CD4-positive, alpha-beta T cell treated with Interferon gamma for 1 hour (primary cell): ENCODE results near the gene MICA.
A peak's percentile ranks its signal among the peaks of the same experiment; 100 is the strongest.
"Not testable (repeated sequence)": the region's sequence is repeated elsewhere in the genome, so short reads cannot be mapped to it uniquely, and the experiment has no call there.

Experiments
- DNase-seq: peaks from one replicate; pipeline ENCODE4 v3.0.0-alpha.2; 2020

MICA gene

GRCh38 chr6:31414771-31415265, 11.4 kb downstream of the MICA start:
- no peak for DNase-seq

GRCh38 chr6:31416394-31417014, 13.1 kb downstream of the MICA start:
- DNase-seq, result no peak

DNA sequence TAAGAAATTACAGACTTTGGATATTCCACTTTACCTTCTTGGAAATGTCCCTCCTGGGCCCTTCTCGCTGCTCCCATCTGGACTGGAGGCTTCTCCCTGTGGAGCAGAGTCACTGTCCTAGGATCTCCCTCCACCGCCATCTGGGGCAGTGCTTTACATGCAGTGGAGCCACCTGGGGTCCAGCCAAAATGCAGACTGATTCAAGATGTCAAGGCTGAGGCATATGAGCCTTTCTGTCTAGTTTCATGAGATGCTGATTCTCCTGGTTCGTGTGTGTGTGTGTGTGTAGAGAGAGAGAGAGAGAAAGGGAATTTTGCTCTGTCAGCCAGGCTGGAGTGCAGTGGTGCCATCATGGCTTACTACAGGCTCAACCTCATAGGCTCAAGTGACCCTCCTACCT, 14.9 kb downstream of the MICA start:
- no peak for DNase-seq

- no peak for DNase-seq
Measured at GRCh38 chr6:31419842-31420241, 16.4 kb downstream of the MICA start.

- no peak for DNase-seq
Measured at GRCh38 chr6:31420546-31420945, 17.2 kb downstream of the MICA start.

- no peak for DNase-seq
Measured at GRCh38 chr6:31422587-31422986, 19.2 kb downstream of the MICA start.

DNA sequence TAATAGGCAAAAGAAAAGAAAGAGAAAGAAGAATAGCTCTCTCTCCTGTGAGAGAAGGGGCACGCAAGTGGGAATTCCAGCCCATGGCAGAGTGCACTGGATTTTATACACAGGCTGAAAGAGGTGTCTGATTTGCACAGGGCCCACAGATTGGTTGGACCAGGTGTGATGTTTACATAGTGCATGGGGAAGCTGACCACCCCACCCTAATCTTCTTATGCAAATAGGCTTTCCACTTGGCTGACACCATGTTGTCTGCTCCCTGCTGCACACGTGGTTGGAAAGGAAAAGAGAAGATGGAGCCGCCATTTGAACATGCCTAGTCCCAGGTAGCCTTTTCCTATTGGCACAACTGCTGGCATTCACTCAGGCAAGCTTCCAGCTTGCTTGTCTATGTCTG, 20.2 kb downstream of the MICA start:
- no peak for DNase-seq

DNA sequence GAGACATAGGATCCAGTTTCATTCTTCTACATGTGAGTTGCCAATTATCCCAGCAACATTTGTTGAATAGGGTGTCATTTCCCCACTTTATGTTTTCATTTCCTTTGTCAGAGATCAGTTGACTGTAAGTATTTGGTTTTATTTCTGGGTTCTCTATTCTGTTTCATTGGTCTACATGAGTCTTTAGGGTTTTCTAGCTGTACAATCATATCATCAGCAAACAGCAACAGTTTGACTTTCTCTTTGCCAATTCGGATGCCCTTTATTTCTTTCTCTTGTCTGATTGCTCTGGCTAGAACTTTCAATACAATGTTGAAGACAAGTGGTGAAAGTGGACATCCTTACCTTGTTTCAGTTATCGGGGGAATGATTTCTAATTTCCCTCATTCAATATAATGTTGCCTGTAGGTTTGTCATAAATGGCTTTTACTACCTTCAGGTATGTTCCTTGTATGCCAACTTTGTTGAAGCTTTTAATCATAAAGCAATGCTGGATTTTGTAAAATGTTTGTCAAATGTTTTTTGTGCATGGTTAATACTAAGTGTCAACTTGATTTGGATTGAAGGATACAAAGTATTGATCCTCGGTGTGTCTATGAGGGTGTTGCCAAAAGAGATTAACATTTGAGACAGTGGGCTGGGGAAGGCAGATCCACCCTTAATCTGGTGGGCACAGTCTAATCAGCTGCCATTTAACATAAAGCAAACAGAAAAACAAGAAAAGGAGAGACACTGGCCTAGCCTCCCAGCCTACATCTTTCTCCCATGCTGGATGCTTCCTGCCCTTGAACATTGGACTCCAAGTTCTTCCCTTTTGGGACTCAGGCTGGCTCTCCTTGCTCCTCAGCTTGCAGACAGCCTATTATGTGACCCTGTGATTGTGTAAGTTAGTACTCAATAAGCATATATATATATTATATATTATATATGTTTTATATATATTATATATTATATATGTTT, 23.3 kb downstream of the MICA start:
- DNase-seq, result no peak

DNA sequence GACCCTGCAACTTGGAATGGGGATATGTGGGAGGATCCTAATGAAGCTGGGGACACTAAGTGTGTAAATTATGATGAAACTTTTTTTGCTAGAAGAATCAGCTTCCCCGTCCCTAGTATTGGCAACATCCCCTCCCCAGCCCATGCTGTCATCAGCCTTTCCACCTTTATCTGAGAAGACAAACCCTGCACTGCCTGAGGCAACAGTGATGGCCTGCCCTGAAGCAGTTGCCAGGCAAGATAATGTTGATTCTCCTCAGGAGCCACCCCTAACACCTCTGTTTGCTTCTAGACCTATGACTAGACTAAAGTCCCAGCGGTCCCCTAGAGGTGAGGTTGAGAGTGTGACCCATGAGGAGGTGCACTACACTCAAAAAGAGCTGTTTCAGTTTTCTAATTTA, 27.1 kb downstream of the MICA start:
- DNase-seq, result no peak

- DNase-seq, result not testable (repeated sequence)
Measured at GRCh38 chr6:31435051-31435450, 31.7 kb downstream of the MICA start.

DNA sequence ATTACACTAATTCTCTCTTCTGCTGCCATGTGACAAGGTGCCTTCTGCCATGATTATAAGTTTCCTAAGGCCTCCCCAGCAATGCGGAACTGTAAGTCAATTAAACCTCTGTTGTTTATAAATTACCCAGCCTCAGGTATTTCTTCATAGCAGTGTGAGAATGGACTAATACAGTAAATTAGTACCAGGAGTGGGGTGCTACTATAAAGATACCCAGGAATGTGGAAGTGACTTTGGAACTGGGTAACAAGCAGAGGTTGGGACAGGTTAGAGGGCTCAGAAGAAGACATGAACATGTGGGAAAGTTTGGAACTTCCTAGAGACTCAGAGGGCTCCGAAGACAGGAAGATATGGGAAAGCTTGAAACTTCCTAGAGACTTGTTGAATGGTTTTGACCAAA, 34.8 kb downstream of the MICA start:
- DNase-seq, result no peak

DNA sequence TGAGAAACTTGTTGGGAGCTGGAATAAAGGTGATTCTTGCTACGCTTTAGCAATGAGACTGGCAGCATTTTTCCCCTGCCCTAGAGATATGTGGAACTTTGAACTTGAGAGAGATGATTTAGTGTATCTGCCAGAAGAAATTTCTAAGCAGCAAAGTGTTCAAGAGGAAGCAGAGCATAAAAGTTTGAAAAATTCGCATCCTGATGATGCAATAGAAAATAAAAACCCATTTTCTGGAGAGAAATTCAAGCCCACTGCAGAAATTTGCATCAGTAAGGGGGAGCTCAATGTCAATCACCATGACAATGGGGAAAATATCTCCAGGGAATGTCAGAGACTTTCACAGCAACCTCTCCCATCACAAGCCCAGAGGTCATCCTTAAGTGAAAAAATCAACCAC, 35.3 kb downstream of the MICA start:
- DNase-seq, result no peak

- peak; percentile 79 for DNase-seq
Measured at GRCh38 chr6:31441365-31442267, 38.2 kb downstream of the MICA start.

DNA sequence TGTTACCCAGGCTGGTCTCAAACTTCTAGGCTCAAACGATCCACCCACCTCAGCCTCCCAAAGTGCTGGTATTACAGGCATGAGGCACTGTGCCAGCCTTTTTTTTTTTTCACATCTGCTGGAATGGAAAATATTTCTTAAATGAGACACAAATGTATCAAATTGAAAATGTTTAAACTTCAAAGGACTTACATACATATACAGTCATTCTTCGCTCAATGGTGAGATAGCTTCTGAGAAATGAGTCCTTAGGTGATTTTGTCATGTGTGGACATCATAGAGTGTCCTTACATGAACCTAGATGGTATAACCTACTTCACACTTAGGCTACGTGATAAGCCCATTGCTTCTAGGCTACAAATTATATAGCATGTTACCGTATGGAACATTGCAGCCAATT, 43.1 kb downstream of the MICA start:
- DNase-seq, result no peak

- not testable (repeated sequence) for DNase-seq
Measured at GRCh38 chr6:31446999-31447789, 43.8 kb downstream of the MICA start.

GRCh38 chr6:31450751-31451150, 47.4 kb downstream of the MICA start:
- DNase-seq, result no peak

DNA sequence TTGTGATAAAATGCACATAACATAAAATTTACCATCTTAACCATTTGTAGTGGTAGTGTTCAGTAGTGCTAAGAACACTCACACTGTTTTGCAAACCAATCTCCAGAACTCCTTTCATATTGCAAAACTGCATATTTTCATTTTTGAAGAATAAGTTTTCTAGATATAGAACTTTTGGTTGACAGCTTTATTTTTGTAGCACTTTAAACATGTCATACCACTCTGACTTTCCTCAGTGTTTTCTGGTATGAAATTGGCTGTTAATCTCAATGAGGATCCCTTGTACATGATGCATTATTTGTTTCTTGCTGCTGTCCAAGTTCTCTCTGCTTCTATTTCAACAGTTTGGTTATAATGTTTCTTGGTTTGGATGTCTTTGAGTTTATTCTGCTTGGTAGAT, 49.5 kb downstream of the MICA start:
- no peak for DNase-seq

DNA sequence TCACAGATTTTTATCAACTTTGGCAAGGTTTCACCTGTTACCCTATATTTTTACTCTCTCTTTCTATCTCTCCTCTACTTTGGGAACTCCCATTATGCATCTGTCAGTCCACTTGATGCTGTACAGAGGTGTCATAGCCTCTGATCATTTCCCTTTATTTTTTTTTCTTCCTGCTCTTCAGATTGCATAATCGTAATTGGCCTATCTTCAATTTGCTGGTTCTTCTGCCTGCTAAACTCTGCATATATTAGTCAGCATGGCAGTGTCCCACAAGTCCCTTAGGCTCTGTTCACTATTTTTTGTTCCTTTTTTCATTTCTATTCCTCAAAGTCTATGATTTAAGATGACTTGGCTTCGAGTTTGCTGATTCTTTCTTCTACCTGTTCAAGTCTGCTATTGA, 49.9 kb downstream of the MICA start:
- no peak for DNase-seq

GRCh38 chr6:31459864-31460263, 56.5 kb downstream of the MICA start:
- not testable (repeated sequence) for DNase-seq

DNA sequence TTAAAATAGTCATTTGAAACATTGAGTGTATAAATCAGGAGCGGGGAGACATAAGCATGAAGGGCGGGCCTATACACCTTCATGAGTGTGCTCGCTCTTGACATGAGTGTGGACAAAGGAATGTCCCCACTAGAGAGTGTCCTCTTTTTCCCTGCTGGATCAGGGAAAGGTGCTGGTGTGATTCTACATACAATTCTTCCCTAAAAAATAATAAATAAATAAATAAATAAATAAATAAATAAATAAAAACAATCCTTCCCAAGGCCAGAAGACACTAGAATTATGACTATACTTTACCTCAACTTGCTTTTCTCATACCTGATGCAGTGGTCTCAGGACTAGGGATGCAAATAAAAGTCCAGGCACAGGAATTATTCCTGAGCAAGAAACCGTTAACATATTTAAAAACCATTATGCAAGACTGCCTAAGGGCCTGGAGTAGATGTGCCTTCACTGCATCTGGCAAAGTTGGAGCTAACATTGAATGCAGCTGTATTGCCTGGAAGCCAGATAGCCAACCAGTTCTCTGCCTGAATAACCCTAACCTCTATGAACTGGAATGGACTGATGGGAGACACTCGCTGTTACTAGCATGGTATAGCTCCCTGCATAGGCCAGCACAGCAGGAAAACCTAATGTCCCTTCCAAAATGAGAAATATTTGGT, 57.1 kb downstream of the MICA start:
- DNase-seq, result no peak
